NK-92 (cell line): Measurements from ENCODE around the gene CHAF1A.

Source experiments
- DNase-seq: peaks from one replicate; lab custom pipeline; 2025; ENCODE audit not compliant: unreplicated experiment; lab: John Stamatoyannopoulos, UW

Gene CHAF1A

DNA sequence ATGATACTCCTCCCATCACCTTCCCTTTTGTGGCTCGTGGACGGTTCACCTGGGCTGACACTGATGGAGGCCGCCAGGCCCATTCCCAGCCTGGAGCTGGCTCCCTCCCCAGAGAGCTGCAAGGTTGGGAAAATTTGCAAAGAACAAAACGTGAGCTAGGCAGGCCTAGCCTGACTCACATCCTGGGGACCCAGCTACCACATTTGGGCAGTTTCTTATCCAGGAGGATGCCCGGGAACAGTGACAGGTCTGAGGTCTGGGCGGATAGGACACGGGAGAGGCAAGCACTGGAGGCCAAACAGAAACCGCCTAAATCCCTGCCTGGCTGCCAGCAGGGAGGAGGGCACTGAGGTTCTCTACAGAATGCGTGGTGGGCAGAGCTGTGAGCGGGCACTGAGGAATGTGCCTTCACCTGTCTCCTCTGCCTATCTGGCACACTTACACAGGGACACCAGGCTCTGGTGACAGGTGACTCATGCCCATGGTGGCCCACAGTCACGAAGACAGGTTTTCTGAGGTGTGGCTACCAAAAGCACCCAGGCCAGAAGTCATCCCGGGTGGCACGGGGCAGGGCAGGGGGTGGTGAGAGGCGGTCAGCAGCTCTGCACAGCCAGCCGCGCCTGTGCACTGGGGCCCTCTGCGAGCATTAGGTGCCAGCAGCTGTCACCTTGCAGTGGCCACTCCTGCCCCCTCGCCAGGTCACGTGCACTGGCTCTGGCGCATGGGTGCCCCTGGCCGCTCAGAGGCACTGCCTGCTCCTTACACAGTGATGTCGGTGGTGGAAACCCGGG lies 25.3 kb upstream of the CHAF1A start:
- DNase-seq: no peak

DNA sequence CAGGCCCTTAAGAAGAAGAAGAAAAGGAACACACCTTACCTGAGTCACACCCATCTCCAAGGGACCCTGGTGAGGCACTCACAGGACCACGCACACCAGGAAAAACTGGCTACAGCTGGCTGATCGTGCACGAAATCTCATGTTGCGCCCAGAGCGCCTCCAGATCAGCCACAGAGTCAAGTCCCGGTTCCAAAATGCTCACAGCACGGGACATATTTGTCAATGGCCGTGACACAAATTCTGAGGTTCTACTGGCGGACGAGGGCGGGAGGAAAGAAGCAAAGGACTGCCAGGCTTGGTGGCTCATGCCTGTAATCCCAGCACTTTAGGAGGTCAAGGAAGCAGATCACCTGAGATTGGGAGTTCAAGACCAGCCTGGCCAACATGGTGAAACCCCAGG lies 23.6 kb upstream of the CHAF1A start:
- DNase-seq: no peak

DNA sequence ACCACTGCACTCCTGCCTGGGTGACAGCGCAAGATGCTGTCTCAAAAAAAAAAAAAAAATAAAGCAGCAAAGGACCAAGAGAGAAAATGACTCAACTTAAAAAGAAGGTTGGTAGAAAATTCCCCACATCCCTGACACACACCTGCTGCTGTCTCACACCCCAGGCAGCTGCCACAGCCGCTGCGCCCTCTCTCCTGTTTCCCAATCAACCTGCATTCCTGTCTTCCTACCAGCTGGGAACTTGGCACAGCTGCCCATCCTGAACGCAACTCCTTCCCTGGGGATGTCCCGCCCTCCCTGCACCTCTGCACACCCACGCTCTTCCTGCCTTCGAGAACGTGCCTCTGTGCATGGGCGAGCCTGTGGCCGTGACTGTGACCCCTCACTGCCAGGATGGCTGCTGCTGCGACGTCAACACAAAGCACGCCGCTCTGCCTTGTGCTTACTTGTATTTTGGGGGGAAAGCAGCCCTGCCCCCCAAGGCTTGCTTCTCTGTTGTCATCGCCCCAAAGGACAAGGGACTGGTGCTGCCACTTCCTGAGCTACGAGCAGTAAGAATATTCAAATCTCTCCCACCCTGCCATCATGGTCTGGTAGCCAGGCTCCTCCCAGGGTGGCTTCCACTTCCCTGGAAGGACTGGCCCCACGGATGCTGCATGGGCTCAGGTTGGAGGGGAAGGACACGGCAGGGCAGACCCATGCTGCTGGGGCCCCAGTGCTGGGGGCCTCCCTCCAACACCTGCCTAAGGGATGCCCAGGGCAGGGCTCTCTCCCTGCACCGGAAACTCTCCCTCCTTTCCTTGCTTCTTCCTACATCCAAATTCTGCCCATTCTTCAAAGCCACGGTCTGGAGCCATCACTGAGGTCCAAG lies 22.8 kb upstream of the CHAF1A start:
- no peak for DNase-seq

DNA sequence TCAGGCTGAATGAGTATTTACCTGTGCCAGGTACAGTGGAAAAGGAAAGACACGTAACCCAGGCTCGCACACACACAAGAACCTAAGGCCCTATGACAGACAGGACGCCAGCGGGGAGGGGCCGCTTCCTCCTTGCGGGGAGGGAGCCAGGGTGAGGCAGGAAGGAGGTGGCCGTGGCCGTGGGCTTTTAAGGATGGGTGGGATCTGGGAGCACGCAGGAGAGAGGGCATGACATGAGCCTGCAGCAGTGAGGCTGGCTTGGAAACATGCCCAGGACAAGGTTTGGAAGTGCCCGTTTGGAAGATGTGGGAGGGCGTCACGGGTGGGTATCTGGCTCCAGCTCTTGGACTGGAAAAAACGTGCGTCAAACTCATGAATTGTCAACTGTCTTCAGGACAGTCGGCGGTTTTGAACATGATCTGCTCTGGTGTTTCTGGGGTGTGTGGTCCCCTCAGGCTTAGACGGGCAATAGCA lies 22.1 kb upstream of the CHAF1A start:
- DNase-seq: no peak

DNA sequence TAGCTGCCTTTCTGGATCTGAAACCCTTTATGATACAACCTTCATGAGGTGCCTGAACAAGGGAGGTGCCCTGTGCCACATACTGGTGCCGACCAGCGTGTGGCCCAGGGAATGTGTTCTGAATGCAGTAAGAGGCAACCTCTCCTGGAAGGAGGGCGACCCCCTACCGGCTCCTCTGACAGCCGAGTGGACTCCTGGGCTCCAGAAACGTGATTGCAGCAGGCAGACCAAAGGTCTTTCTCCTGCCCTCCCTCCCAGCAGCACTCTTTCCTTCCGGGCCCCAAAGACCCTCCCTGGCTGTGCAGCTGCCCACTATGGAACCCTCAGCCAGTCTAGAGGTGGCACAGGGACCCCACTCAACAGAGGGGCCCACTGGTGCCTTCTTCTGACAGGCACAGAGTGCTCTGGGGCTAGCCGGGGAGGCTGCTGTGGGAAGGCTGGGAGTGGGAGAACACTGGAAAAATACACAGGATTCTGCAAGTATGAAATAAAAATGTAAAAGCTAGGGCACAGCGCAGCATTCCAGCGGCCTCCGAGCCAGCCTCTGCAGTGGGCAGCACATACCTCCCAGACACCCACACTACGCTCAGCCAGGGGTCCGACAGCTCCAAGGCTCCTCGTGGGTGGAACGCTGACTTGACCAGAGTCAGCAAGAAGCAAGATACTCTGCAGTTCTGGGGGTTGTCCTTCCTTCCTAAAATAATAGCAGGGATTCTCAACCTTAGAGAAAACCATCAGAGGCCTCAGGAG lies 17.0 kb upstream of the CHAF1A start:
- no peak for DNase-seq

DNA sequence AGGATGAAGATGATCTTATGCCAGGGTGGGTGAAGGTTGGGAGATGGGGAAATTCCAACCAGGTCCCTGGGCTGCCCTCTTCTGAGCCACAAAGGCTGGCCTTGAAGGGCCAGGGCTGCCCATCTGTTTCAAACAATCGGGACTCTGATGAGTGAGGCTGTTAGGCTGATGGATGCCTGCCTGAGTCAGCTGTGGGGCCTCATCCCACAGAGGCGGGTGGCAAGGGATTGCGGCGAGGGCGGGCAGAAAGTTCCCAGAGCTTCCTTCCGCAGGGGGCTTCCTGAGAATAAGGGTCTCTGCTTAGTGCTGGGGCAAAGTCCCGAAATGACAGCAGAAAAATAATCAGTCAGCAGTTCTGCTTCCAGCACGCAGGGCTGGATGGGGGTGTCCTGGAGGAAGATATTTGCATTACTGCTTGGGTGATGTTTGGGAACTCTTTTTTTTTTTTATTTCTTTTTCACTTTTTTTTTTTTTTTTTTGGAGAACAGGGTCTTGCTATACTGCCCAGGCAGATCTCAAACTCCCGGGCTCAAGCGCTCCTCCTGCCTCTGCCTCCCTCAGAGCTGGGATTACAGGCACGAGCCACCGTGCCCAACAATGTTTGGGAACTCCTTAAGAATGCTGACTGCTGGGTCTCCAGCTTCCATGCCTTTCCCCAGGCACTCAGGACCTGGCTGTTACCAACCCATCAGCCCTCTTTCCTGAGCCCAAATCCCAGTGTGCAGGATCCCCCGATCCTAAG lies 16.2 kb upstream of the CHAF1A start:
- DNase-seq: no peak

DNA sequence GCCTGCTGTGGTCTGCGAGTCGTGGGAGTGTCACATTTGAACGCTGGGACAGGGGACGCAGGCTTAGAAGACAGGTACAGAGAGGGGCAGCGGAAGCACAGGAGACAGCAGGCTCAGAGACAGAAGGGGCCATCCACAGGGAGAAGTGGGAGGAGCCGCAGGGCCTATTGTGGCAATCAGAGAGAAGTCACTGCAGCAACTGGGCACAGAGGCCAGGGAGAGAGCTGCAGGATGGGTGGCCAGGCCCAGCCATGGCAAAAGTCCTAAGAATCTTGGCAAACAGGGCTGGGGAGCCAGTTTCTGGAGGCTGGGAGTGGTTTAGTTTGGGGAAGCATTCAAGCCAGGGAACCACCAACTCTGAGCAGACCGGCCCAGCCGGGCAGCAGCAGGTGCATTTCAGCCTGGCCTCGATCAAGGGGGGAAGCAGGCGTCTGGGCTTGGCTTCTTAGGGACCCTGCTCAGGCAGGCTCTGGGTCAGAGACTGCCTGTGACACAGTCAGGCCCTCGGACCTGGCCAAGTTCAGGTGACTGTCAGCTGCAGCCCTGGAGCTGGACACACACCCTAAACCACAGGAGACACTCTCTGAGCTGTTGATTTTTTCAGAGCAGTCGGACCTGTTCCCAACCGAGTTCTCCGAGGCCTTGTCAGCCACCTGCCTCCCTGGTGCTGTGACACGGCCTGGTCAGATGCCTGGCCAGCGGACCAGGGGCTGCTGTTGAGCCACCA lies 13.9 kb upstream of the CHAF1A start:
- no peak for DNase-seq

DNA sequence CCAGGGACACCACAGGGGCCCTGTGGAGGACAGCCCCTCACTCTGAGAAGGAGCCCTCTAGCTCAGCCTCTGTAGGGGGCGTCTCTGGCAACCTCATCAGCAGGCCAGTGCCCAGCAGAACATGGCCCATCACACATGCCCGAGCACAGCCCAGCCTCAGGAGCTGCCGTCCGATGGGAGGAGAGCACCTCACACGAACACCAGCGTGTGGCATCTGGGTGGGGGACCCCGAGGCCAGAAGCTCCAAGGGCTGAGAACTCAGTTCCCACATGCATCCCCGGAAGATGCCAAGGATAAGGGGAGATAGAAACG lies 13.4 kb upstream of the CHAF1A start:
- no peak for DNase-seq

DNA sequence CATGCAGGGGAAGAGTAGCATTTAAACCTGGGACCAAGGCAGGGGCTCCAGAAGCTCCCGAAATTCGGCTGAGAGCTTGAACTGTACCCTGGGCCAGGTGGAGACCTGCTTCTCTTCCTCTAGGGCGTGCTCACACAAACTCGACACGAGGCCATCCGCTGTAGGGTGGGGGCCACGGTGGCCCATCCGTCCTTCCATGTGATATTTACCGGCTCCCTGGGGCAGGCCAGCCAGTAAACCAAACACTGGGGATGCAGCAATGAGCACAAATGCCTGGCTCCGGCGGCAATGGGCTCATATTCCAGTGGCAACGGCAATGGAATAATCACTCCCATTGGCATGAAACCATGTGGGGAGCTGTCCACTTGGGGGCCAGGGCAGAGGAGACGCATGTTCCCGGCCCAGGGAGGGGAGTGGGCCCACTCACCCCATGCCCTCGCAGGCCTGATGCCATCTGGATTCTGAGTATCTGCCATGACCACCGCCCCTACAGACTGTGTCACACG lies 12.9 kb upstream of the CHAF1A start:
- DNase-seq: no peak

DNA sequence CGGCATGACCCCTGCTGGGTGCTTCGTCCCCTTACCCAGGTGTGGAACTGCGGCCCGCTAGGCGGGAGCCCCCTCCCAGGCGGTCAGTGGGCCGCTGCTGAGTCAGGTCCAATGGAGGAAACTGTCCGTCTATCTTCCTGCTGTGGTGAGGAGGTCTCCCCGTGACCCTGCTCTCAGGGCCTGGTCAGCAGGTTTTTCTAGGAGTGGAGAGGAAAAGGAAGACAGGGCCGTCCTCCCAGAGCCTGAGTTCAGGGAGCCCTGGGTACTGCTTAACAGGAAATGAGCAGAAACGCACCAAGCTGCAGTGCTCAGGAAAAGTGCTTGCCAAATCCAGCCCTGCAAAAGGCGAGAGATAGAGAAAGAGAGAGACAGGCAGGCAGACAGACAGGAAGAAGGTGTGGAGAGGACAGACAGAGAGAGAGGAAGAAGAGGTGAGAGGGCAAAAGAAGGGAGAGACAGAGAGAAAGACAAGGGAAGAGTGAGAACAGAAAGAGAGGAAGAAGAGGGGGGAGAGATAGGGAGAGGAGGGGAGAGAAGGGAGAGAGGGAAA lies 12.3 kb upstream of the CHAF1A start:
- DNase-seq: no peak

DNA sequence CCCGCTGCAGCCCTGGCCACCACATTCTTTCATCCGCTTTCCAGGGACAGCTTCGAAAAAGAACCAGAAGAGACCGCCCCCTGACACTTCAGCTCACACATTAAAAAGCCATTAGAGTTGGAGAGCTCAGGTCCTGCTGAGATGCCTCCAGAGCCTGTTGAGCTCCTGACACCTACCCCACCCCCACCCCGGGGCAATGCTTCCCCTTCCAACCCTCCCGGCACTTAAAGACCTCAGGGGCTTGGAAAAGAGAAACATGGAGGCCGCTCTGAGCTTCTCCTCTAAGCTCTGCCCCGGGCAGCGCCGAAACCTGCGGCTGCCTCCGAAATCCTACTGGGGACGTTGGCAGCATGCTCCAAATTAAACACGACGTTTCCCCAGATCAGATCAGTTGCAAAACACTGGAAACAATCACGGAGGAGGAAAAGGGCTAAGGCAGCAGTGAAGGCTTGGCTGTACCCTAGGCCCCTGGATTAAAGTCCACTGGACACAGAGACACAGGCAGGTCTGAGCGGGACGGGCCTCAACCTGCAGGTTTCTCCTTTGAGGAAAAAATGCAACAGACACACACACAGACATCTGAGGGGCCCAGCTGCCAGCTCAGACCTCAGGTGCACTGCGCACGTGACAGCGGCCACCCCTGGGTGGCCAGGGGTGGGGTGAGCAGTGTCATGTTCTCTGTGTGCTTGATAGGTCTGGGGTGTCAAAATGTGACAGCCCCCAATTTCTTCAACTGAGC lies 11.7 kb upstream of the CHAF1A start:
- no peak for DNase-seq

DNA sequence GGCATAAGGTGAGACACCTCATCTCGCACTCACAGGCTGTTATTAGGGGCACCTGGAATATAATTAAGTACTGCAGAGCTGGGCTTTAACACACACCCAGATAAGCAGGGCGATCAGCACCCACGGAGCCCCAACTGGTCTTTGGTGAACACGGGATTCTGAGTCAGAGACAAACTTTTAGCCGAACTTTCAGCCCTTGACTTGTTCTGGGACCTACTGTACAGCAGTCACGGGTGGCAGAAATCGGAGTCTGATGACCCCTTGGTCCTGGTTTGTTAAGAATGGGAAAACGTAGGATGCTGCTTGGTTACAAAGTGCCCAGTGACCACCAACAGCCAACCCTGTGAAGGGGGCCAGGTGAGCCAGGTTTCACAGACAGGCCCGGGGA lies 11.1 kb upstream of the CHAF1A start:
- DNase-seq: no peak

DNA sequence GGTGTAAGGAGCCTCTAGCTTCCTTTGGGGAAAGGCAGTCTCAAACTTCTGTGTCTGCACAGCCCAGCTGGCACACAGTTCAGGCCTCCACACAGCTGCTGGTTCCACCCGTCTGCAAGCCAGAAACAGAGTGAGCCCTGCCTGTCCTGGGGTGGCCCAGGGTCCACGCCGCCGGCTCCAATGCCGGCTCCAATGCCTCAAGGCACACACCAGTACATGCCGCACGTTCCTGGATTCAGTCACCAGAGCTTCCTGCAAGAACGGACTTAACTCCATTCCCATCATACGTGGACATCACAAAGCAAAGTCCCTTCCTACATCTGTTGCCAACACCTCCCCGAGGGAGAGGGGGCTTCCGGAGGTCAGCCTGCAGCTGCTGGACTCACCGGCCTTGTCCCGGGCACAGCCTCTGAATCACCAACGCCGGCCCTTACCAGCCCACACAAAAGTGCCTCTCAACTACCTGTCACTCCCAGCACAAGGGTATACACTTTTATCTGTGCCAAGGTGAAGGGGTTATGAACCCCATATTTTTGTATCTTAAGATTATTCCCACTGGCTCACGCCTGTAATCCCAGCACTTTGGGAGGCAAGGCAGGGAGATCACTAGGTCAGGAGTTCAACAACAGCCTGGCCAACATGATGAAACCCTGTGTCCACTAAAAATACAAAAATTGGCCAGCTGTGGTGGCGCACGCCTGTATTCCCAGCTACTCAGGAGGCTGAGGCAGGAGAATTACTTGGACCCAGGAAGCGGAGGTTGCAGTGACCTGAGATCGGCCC lies 10.5 kb upstream of the CHAF1A start:
- DNase-seq: no peak

DNA sequence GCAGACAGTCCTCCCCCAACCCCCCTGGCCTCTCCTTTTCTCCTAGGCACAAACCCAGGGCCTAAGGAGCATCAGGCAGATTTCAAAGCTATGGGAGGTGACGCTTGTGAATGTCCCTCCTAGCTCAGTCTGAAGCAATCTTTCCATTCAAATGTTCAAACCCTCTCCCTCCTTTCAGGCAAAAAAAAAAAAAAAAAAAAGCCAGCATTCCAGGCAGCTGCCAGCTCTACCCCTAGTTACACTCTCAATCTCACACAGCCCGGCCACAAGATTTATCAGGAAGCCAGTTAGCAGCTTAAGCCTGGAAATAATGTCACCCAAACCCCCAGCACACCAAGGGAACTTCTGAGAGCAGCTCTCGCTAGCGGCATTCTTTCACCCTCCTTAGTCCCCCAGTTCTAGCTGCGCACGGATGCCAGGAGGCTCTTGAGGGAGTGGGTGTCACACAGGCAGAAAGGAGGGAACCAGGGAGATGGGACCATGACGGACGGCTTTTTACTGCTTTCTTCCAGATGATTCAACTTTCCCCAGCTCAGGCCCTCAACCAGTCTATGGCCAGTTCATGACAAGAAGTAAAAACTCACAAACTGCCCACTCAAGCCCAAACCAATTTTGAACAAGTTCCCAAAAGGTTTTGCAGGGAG lies 8.4 kb upstream of the CHAF1A start:
- no peak for DNase-seq

DNA sequence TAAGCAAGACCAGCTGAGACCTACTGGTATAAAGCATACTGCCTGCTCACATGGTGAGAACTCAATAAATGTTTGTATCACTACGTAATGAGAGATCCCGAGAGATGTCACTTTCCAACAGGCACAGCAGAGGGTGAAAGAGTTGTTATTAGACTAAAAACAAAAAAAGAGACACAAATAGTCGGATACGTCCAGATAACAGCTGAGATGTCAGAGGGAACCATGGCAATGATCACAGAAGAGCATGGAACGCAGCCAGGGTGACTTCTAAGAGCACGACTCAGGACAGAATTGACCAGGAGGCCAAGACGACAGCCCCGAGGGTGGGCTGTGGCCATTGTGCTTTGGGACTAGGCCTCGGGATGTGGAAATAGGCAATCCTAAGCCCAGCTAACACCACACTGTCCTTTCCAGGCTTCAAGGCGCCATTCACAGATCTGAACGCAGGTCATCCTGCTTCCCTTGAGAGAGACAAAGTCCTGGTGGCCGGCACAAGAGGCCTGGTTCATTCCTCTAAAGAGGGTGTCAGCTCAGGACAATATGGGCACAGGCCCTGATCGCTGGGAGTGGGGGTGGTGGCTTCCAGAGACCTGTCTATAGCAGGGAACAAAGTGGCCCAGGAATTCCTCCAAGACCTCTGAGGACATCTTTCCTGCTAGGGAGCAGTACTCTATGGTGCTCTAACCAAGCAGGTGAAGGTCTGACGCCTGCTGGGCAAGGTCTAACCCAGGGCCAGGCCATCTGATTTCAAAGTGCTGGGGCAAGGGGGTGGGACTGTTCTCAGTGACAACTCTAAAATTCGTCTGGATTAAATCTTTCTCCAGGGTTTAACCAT lies 5.3 kb upstream of the CHAF1A start:
- DNase-seq: no peak

DNA sequence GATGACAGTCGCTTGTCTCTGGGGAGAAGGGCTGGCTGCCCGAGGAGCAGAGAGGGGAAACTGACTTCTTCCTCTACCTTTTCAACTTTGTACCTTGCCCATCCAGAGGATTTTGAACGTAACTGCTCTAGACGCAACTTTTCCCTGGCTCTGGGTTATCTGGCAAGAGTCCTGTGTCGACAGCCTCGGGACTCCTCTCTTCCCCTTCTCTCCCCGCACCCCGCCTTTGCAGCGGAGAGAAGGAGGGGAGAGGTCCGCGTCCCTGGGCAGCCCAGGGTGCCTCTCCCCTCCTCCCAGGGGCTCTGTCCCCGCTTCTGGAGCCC lies 2.7 kb upstream of the CHAF1A start:
- DNase-seq: no peak
